Ammon's horn (tissue), 1 donor: ENCODE results near the gene ADORA3.

Source experiments
- DNase-seq: peaks from one replicate; pipeline ENCODE4 v3.0.0-alpha.2; 2016; ENCODE audit warnings: low spot score

Gene ADORA3

DNA sequence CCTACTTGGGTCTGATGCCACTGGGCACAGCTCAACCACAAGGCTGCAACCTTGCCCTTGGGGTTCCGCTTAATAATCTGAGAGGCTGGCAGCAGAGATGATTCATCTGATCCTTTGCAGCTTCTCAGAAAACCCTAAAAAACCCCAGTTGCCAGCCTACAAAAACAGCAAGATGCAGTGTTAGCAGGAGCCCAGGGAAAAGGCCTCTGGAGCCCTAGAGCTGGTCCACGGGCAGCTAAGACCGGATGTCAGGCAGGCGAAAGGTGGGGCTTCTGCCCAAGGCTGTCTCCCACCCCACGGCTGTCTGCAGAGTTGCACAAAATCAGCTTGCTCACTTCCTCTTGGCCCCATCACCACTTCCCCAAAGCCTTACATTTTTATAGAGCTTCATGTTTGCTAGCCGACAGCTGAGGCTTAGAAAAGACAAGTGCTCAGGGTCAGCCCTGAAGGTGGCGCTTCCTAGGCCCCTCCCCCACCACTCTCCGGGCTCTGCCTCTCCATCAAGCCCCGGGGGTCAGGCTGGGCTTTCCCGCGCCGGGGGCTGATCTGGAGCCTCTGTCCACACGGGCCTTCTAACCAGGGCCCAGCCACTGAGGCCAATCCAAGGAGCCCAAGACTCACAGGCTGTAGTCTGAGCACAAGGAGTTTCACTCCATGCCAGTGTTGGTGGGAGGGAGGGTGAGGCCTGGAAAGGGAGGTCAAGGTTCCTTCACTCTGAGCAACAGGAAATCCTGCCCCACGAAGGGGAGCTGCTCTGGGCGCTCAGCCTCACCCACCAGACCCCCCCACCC, 4.2 kb upstream of the ADORA3 start:
- peak; percentile 79 for DNase-seq

DNA sequence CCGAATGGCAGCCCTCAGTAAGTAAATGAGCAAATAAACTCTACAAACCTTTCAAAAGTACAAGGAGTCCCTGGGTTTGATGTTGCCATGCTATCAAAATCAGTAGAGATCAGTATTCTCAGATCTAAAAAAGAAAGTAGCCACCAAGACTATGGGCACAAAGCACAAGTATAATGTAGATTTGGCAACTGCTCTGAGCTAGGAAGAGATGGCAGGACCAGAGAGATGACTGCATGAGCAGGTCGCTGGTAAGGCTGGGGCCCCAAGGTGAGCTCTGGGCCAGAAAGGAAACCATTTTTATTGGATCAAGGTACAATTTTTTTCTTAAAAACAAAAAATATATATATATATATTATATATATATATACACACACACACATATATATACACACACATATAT, 3.1 kb upstream of the ADORA3 start:
- DNase-seq: no peak

DNA sequence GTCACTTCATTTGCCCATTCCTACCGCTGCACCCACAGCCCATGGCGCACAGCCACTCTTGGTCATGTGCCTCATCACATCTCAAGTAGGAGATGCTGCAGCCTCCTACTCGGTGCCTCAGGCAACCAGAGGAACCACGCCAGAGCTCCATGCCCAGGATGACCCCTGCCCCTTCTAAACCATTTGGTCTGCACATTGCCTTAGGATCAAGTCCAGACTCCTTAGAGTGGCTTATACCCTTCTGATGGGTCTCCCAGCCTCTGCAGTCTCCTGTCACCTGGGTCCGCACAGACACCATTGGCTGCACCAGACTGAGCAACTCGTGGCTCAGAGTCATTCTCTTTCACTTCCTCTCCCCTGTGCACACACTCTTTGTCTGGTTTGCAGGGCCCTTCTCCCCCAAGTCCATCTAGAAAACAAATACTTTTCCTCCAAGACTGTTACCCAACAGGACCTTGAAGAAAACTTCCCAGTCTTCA, 2.2 kb upstream of the ADORA3 start:
- peak; percentile 75 for DNase-seq

DNA sequence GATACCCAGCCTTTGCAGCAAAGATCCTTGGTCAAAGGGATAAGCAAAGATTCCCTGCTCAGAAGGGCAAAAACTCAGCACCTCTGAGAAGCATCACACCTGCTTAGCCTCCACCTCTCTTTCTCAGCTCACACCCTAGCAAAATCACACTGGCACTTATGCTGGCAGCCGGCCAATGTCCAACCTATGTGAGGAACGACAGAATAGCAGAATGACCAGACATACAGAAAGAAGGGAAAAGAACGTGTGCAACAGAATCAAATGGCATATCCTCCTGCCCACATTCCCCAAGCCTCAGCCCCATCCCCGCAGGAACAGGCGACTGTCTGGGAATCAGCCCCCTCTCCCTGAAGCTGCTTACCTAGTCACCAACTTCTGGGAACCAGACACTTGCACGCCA, 664 bp upstream of the ADORA3 start:
- no peak for DNase-seq

DNA sequence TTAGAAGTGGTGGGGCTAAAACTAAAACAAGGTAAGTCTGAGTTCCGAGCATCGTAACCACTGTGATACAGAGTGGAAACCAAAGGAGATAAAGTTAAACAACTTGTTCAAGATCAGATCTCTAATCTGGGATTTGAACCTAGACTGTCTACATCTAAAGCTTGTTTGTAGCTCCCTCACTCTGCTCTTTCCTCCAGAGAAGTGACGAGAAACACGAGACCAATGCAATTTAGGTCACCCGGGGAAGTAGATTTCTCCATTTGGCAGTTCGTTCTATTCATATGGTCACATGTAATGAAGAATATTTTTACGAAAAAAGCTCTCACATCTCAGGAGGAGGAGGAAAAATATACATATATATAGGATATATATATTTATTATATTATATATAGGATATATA, 1.8 kb downstream of the ADORA3 start:
- no peak for DNase-seq

DNA sequence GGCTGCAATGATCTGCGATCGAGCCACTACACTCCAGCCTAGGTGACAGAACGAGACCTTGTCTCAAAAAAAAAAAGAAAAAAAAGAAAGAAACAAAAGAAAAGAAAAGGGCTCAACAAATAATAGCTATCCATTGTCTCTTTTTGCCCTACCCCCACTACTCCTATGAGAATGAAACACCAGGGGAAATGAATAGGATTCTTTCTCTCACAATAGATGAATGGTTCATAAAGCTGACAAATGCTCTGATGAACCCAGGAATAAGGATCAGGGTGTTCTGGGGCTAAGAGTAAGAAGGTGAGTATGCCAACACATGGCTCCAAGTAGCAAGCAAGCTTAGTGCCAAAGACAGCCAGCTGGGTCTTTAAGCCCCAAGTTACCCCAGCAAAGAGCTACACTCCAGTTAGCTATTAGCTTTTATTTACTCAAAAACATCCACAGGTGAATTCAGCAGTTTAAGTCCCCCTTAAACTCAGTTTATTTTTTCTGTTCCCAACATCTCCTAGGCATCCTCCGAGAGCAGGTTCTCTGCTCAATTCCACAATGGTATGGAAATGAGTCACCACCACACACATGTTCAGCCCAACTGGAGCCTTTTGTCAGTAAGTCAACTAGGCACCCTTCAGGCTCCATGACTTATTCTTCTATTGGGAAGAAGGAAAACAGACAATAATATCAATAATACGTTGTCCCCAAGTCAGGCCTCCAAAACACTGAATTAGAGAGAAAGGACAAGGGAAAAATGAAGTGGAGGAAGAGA, 4.2 kb downstream of the ADORA3 start:
- DNase-seq: no peak

DNA sequence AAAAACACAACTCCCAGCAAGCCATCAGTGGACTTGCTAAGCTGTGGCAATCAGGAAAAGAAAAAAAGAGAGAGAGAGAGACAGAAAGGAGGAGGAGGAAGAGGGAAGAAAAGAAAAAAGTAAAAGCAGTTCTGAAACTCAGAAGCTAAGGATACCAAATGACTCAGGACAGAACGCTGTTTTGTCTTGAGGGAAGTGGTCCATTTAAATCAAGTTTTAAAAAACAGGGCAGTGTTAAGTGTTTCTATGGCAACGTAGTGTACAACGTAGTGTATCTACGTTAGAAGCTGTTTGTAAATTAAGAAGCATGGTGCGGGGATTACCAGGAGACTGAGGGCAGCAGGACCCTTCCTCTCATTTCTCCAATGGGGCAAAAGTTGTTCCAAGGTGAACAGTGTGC, 5.8 kb downstream of the ADORA3 start:
- DNase-seq: no peak

DNA sequence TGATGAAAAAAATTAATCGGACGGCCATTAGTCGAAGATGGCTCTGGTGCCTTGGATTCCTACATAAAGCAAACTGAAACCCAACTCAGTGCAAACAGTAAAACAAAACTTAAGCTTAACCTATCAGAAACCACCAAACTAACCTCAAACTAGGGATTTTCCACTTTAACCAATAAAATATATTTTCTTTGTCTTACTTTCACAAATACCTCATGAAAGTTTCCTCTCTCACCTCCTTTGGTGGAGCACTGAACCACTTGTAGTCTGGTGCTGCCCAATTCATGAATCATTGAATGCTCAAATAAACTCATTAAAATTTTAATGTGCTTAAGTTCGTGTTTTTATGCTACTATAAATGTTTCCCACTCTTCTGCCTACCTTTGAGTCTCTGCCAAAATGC, 7.0 kb downstream of the ADORA3 start:
- no peak for DNase-seq

DNA sequence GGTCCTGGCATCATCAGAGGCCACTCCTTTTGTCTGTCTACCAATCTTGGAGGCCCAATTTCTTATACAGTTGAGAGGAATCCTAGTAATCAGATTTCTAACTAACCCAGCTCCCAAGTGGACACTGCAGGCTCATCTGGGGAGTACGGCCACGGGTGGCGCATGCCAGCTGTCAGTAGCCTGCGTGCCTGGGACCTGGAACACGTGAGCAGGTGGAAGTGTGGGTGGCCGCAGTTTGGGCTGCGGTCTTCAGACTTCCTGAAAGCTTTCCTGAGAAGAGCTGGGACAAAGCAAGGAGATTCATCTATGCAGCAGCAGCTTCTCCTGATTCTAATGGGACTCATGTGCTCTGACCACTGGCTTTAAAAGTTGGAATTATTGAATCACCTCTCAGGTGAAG, 12.4 kb downstream of the ADORA3 start:
- no peak for DNase-seq

DNA sequence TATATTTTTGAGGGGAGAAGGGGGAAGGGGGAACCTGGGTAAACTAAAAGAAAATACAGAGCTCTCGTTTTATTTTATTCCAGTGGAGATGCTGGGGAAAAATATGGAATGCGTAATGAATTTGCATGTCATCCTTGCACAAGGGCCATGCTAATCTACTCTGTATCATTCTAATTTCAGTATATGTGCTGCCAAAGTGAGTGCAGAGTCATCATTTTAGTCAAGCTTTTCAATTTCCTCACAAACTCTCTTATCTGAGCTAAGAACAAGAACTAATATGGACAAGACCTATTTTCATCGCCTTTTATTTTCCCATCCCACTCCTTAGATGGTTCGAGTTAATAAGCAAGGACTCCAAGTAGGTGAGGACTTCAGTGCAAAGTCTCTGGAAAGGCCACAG, 13.2 kb downstream of the ADORA3 start:
- no peak for DNase-seq

DNA sequence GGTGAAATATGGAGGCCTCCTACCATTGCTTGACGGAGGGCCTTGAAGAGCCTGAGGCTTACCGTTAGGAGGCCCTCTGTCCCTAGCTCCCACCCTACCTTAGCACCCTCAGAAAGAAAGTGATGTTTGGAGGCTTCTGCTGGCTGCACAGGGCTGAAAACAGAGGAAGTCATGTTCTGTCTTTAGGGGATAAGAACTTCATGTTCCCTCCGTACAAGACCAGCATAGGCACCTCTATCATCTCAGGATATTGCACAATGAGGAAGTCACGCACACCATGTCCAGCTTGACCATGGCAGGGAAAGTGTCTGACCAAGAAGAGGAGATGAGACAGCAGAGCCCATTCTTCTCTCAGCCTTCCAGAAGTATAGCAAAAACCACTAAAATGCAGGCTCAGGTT, 13.8 kb downstream of the ADORA3 start:
- peak; percentile 82 for DNase-seq

DNA sequence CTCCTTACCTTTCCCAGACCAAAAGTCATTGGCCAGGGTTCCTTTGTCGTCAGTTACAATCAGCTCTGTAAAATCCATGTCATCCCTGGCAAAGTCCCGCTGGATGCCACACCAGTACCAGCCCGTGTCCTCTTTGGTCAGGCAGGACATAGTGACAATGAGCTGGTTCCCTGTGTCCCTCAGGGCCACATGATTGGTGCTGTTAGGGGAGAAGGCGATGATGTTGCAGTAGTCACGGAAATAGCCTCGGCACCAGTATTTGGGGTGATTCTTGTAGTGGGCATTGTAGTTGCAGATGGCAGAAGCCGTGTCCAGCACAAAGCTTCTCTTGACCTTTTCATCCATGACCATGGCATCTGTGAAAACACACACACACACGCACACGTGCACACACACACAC, 14.8 kb downstream of the ADORA3 start:
- DNase-seq: no peak

DNA sequence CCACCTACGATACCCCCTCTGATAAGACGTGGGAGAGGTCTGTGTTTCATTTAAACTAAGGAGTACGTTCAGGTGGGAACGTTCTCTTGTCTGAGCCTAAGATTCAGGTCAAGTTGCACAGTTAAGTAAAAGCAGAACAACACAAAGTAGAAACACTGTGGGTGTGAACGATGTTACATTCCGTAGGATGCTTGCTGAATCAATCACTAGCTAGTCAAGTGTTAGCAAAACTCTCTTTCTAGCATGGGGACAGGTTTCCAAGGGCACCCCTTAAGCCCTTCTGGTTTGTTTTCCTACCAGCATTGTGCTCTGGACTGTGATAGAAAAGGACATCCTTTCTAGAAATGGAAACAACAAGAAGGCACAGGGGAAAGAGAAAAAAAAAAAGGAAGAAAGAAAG, 16.3 kb downstream of the ADORA3 start:
- no peak for DNase-seq

DNA sequence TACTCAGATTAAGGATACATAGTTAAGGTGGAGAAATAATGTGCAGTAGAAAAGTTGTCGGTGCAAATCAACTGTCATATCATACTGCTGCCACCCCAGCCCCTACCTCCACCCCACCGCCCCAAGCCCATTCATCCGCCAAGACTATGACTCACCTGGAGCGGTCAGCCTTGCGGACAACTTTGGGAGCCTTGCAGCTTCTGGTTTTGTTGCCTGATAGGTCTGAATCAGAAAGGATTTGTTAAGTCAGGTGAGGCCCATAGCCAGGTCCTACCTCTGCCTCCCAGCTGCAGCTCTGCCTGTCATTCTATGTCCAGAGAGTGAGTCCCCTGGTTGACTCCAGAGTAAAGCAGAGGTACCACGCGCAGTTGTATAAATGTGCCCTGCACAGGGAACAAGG, 17.0 kb downstream of the ADORA3 start:
- DNase-seq: no peak

DNA sequence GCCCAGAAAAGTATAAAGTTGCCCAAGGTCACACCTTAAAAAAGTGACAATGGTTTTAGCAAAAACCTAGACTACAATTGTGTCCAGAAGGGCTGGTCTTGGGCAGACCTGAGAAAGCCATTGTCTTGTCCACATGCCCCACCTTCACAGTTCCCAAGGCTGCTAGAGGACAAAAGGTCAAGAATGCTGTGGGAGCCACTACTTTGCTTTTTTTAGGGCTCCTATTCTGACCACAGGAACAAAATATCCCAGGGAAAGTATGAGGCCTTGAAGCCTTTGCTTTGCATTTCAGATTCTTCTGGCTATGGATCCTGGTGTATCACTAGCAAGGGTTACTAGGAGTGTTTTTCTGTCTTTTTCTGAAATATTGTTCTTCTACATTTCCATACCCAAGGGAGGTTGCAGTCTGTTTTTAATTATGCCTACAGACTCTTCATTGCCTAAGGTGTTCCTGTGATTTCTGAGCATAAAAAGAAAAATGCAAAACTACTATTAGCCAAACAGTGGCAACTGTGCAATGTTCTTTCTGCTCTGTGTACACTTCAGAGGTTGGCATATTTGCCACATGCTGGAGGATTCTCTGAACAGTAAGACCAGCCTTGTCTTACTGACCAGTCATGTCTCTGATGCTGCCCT, 18.9 kb downstream of the ADORA3 start:
- DNase-seq: no peak

DNA sequence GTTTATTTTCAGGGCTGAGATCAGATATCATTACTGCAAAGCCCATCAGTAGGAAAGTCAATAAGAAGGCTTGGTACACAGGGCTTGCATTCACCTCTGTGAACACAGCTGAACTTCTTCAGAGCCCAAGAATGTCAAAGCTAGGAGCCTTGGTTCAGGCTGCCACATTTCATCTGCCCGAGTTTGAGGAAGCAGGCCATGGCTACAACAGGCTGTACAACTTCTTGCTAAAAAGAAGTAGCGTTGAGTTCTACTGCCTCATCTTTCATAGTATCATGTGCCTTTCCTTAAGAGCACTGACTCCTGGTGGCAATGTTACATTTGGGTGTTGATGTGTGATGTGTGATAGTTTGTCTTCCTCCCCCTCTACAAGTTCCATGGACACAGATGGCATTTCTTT, 19.6 kb downstream of the ADORA3 start:
- DNase-seq: no peak

DNA sequence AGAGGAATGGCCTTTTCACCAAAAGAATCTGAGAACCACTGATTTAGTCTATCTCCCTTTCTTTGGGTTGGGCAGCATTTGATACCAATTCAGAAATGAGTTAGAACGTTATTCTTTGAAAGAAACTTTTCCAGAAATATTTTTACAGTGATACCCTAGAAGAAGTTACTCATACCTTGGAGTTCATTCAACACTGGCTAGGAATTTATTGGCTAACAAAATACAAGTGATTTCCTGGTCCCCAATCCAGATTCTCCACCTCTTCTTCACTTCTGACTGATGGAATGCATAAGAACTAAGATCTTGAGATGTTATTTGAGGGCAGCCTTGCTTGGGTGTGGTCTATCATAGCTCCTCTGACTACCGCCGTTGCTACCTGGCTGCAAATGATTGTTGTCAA, 20.3 kb downstream of the ADORA3 start:
- DNase-seq: no peak

DNA sequence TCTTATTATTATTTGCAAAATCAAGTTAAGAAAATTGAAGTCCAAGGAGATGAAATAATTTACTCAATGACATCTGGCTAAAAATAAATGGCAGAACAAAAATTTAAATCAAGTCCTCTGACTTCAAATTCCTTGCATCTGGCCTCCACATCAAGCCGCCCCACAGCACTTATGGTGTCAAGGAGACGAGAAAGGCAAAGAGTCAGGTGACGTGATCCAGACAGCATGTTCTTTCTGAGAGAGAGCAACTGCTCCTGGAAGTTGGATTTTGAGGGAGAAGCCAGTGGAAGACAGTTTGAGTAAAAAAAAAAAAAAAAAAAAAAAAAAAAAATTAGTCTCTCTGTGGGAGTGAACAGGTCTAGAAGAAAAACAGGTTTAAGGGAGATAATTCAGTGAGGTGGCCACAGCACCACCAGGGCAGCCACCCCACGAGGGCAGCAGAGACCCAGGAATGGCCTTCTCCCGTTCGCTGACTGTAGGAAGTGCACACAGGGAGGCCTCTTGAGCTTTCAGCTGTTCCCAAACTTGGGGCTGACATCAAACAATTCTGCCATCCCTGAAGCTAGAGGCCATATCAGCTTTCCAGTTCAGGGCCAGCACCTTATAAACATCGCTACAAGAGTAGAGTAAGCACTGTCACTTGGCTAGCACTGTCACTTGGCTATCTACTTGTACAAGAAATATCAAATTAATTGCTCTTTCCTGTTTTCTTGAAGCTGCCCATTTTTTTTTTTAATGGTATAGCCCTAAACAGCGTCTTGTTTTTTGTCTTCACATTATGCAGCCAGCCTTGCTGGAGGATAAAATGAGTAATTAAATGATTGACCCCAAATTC, 21.8 kb downstream of the ADORA3 start:
- DNase-seq: peak; percentile 91

DNA sequence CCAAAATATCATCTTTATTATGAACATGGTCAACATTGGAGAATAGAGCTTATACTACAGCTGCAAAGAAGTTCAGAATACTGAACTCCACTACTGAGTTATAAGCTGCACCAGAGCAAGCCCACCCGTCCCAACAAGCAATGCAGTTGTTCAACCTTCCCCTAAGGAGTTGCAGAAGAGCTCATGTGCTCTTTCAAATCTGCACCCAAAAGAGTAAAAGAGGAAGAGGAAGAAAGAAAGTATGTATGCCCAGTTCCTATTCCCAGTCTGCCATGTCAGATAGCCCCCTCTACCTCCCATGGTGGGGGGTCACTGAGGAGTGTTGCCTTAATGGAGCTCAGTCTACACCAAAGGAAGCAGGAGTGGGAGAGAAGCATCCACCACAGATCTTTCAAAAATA, 22.8 kb downstream of the ADORA3 start:
- DNase-seq: no peak

DNA sequence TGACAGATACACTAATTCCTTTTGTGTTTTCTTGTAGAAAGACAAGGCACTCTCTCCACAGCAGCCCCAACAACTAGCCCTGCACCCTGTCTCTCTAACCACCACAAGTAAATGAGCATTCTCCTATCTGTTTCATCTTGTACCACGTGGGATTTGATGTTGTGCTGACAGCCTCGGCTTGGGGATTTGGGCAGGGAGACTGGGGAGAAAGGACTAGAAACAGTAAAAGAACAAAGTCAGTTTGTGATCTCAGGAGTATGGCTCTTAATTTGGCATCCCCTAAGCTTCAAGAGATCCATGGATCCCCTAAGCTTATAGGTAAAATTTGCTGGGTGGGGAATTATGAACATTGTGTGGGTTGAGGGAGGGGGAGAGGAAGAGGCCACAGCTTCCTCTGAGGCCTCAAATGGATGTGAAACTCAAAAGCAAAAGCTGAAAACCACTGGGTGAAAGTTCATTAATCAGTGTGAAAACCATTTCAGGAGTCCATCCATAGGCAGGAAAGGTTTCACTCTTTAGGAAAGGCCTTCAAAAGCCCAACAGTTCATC, 26.6 kb downstream of the ADORA3 start:
- DNase-seq: no peak

DNA sequence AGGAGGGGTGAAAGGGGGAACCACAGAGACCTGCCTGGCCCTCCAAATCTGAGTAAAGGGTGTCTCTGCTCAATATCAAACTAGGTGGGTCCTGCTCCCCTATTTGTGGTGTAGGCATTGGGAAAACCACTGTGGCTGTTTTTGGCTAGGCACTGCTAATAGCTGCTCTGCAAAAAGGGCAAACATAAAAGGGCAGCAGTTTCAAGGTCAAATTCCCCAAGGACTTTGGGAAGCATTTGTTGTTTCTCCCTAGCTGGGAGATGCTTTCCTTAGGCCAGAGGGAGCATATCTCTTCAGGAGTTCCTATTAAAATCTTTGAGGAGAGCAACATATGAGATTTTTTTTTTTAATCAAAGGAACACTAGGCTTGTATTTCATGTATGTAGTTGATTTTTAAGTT, 27.2 kb downstream of the ADORA3 start:
- no peak for DNase-seq

DNA sequence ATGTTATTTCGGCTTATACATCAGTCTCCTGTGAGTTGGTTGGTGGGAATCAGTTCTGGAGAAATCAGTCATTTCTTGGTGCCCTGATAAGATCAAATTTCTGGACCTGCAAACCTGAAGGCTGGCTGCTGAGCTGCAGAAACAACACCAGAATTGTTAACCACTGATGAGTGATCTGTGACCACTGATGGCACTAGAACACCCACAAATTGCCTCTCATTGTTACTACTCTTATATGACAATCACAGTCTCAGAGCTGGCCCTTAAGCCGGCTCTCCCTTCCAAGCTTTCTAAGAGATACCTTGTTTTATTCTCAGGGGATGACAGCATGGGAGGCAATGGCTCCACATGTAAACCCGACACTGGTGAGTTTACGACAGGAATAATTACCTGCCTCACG, 27.7 kb downstream of the ADORA3 start:
- DNase-seq: no peak
